ENCODE measurements around the gene PSMF1. TPM values are rescaled to one million over a fixed set of nuclear protein-coding genes. Genes with fewer than 3 reads are reported as not detected.
"Not testable (repeated sequence)": the region's sequence is repeated elsewhere in the genome, so short reads cannot be mapped to it uniquely, and the experiment has no call there.

Gene PSMF1
- total RNA-seq, 1 donor from 2014 or later: 133 TPM

DNA sequence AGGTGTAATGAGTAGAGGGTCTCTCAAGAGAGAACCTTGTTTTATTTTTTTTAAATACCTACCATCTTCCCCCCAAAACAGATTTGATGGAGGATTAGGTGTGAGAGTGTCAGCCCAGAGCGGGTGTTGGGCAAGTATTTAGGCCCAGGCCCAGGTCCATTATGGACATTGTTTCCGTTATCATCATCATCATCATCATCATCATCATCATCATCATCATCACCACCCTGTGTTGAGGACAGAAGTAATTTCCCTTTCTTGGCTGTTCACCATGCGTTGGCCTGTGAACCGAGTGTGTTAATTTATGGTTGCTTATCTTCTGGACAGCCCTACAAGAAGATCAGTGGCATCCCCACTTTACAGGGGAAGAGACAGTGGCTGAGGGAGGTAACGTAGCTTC is 28.6 kb downstream of the PSMF1 start:
- DNase-seq (no peak), ATAC-seq (no peak)
- Histone ChIP-seq H3K36me3 (peaks cover 56% of the 10 kb centered on the region), H3K27me3 (no peaks in the 10 kb centered on the region), H3K4me3 (no peak overlapping the region), H3K27ac (no peak overlapping the region), H3K4me1 (no peaks in the 10 kb centered on the region), H3K9me3 (no peaks in the 10 kb centered on the region)
- TF ChIP-seq, protein P1, sequence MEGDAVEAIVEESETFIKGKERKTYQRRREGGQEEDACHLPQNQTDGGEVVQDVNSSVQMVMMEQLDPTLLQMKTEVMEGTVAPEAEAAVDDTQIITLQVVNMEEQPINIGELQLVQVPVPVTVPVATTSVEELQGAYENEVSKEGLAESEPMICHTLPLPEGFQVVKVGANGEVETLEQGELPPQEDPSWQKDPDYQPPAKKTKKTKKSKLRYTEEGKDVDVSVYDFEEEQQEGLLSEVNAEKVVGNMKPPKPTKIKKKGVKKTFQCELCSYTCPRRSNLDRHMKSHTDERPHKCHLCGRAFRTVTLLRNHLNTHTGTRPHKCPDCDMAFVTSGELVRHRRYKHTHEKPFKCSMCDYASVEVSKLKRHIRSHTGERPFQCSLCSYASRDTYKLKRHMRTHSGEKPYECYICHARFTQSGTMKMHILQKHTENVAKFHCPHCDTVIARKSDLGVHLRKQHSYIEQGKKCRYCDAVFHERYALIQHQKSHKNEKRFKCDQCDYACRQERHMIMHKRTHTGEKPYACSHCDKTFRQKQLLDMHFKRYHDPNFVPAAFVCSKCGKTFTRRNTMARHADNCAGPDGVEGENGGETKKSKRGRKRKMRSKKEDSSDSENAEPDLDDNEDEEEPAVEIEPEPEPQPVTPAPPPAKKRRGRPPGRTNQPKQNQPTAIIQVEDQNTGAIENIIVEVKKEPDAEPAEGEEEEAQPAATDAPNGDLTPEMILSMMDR (IDR thresholded peaks at IDR 0.05): no peak
- intact Hi-C loops (cut with DNase I): no loop called here

DNA sequence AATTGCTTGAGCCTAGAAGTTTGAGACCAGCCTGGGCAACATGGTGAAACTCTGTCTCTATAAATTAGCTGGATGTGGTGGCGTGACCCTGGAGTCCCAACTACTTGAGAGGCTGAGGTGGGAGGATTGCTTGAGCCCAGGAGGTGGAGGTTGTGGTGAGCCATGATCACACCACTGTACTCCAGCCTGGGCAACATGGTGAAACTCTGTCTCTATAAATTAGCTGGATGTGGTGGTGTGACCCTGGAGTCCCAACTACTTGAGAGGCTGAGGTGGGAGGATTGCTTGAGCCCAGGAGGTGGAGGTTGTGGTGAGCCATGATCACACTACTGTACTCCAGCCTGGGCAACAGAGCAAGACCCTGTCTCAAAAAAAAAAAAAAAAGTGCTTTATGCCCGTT is 31.4 kb downstream of the PSMF1 start:
- peaks cover 55% of the 10 kb centered on the region for H3K36me3 ChIP-seq
- H3K4me3 ChIP-seq; intact Hi-C loops (cut with DNase I); H3K4me1 ChIP-seq; DNase-seq; H3K9me3 ChIP-seq; ATAC-seq; H3K27ac ChIP-seq; H3K27me3 ChIP-seq: not testable (repeated sequence)

GRCh38 chr20:1150218-1150617 is 31.8 kb downstream of the PSMF1 start:
- no peak for ATAC-seq
- Histone ChIP-seq H3K4me1 (no peaks in the 10 kb centered on the region), H3K36me3 (peaks cover 55% of the 10 kb centered on the region), H3K4me3 (no peak overlapping the region), H3K9me3 (no peaks in the 10 kb centered on the region), H3K27ac (no peak overlapping the region), H3K27me3 (no peaks in the 10 kb centered on the region)
- intact Hi-C loops (cut with DNase I): no loop called here
- no peak for DNase-seq
- TF ChIP-seq, protein P1 (IDR thresholded peaks at IDR 0.05): no peak

GRCh38 chr20:1150968-1151367 is 32.6 kb downstream of the PSMF1 start:
- H3K4me3 ChIP-seq: no peak overlapping the region
- H3K36me3 ChIP-seq: peaks cover 55% of the 10 kb centered on the region
- no peaks in the 10 kb centered on the region for H3K9me3 ChIP-seq
- ATAC-seq (no peak), DNase-seq (no peak)
- no peaks in the 10 kb centered on the region for H3K4me1 ChIP-seq
- intact Hi-C loops (cut with DNase I): no loop called here
- H3K27me3 ChIP-seq: no peaks in the 10 kb centered on the region
- TF ChIP-seq, protein P1 (IDR thresholded peaks at IDR 0.05): no peak
- no peak overlapping the region for H3K27ac ChIP-seq

- Histone ChIP-seq H3K9me3 (no peaks in the 10 kb centered on the region), H3K36me3 (peaks cover 35% of the 10 kb centered on the region), H3K4me3 (no peak overlapping the region), H3K4me1 (no peaks in the 10 kb centered on the region), H3K27me3 (no peaks in the 10 kb centered on the region), H3K27ac (no peak overlapping the region)
- TF ChIP-seq, protein P1 (IDR thresholded peaks at IDR 0.05): no peak
- intact Hi-C loops (cut with DNase I): no loop called here
- ATAC-seq (no peak), DNase-seq (no peak)
Observed at GRCh38 chr20:1154226-1154625, 35.8 kb downstream of the PSMF1 start.

GRCh38 chr20:1154691-1155090 is 36.3 kb downstream of the PSMF1 start:
- intact Hi-C loops (cut with DNase I): no loop called here
- no peak for DNase-seq
- ATAC-seq: no peak
- H3K4me1 ChIP-seq: no peaks in the 10 kb centered on the region
- no peak overlapping the region for H3K27ac ChIP-seq
- peaks cover 36% of the 10 kb centered on the region for H3K36me3 ChIP-seq
- no peak overlapping the region for H3K4me3 ChIP-seq
- H3K9me3 ChIP-seq: no peaks in the 10 kb centered on the region
- no peaks in the 10 kb centered on the region for H3K27me3 ChIP-seq
- TF ChIP-seq, protein P1 (IDR thresholded peaks at IDR 0.05): no peak

All from upper lobe of right lung (tissue), 1 donor.